GM23338 (cell line): ENCODE data around the gene ZNF70.

Experiments used
- CREB1 ChIP-seq: fragments of 250-450 bp; sonication (Bioruptor Pico); IDR thresholded peaks from 2 replicates; pipeline ENCODE4 v1.5.0; 2020; ENCODE audit warnings: low read depth, mild to moderate bottlenecking, moderate library complexity
- CTCF ChIP-seq, 2 experiments: fragments of 200-600 bp in 1 of 2; sonication (generic) in 1 of 2; conservative IDR thresholded peaks; 2 replicates each; pipeline versions ENCODE4 v1.5.1 to v1.6.1; 2016 to 2017; ENCODE audit warnings: antibody characterized with exemption in 2 of 2, low read depth in 2 of 2, mild to moderate bottlenecking in 2 of 2, moderate library complexity in 1 of 2
- EZH2 ChIP-seq: fragments of 200-600 bp; sonication (generic); IDR thresholded peaks from one replicate; pipeline ENCODE4 v1.8.0; 2017; ENCODE audit warnings: antibody characterized with exemption, mild to moderate bottlenecking, low read depth; ENCODE audit not compliant: unreplicated experiment
- POLR2AphosphoS5 ChIP-seq: IDR thresholded peaks from 2 replicates; pipeline ENCODE4 v1.6.1; 2016; ENCODE audit warnings: antibody characterized with exemption, low read depth
- TF ChIP-seq, protein P1 (sequence below): IDR thresholded peaks from 2 replicates; pipeline ENCODE4 v1.6.1; 2016; ENCODE audit warnings: antibody characterized with exemption

GRCh38 chr22:23704829-23705228, 46.1 kb downstream of the ZNF70 start:
- TF ChIP-seq POLR2AphosphoS5 = no peak
- TF ChIP-seq EZH2 = no peak
- no peak for TF ChIP-seq CREB1 (CRISPR knock-in tag)
- TF ChIP-seq CTCF (conservative IDR thresholded peaks at IDR 0.05; ENCODE audit: low read depth in 2 of 2) = no peak
- TF ChIP-seq, protein P1, sequence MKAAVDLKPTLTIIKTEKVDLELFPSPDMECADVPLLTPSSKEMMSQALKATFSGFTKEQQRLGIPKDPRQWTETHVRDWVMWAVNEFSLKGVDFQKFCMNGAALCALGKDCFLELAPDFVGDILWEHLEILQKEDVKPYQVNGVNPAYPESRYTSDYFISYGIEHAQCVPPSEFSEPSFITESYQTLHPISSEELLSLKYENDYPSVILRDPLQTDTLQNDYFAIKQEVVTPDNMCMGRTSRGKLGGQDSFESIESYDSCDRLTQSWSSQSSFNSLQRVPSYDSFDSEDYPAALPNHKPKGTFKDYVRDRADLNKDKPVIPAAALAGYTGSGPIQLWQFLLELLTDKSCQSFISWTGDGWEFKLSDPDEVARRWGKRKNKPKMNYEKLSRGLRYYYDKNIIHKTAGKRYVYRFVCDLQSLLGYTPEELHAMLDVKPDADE = no peak
